Measurements from ENCODE around the gene ARHGAP15. TPM values are rescaled to one million over a fixed set of nuclear protein-coding genes. Genes with fewer than 3 reads are reported as not detected.

ARHGAP15 gene
- polyA plus RNA-seq, 1 donor from 2014 or later = 0.30 TPM

- Histone ChIP-seq H3F3A (ENCODE audit: insufficient read depth, low read length, poor library complexity, severe bottlenecking) (no peaks in the 10 kb centered on the region), H2AFZ (ENCODE audit: low read depth, low read length) (no peak overlapping the region), H3K9ac (ENCODE audit: low read length) (no peak overlapping the region), H3K4me2 (ENCODE audit: low read length) (no peak overlapping the region), H4K20me1 (ENCODE audit: insufficient read depth) (no peaks in the 10 kb centered on the region), H3K27me3 (ENCODE audit: insufficient read depth, low read depth, low read length) (no peaks in the 10 kb centered on the region), H3K36me3 (ENCODE audit: insufficient read depth, low read length) (no peaks in the 10 kb centered on the region), H3K9me3 (ENCODE audit: low read length) (no peaks in the 10 kb centered on the region), H3K79me2 (replicated peaks; ENCODE audit: insufficient read depth, low read length) (no peaks in the 10 kb centered on the region), H3K27ac (ENCODE audit: low read length) (no peak overlapping the region), H3K4me3 (ENCODE audit: low read length) (no peak overlapping the region), H3K9me2 (ENCODE audit: insufficient read depth, low read length) (no peaks in the 10 kb centered on the region)
- no peak for TF ChIP-seq SMC3 (conservative IDR thresholded peaks at IDR 0.05; ENCODE audit: poor library complexity)
- TF ChIP-seq EZH2 (IDR thresholded peaks at IDR 0.05; ENCODE audit: borderline replicate concordance, insufficient read depth, low read length, poor library complexity, severe bottlenecking) = no peak
- TF ChIP-seq REST (IDR thresholded peaks at IDR 0.05; ENCODE audit: borderline replicate concordance) = no peak
- TF ChIP-seq POLR2AphosphoS5 (IDR thresholded peaks at IDR 0.05) = no peak
- TF ChIP-seq RAD21 (conservative IDR thresholded peaks at IDR 0.05) = no peak
- no peak for TF ChIP-seq EP300 (conservative IDR thresholded peaks at IDR 0.05; ENCODE audit: poor library complexity, severe bottlenecking)
- no peak for TF ChIP-seq CTCF (IDR thresholded peaks at IDR 0.05; ENCODE audit: poor library complexity, severe bottlenecking)
These were observed 133.2 kb downstream of the ARHGAP15 start for GRCh38 chr2:143262389-143262788.

GRCh38 chr2:143263066-143263625 lies 133.9 kb downstream of the ARHGAP15 start:
- Histone ChIP-seq H3K27ac (ENCODE audit: low read length) (no peak overlapping the region), H3K36me3 (ENCODE audit: insufficient read depth, low read length) (no peaks in the 10 kb centered on the region), H3K9me2 (ENCODE audit: insufficient read depth, low read length) (no peaks in the 10 kb centered on the region), H2AFZ (ENCODE audit: low read depth, low read length) (no peak overlapping the region), H3K9me3 (ENCODE audit: low read length) (no peaks in the 10 kb centered on the region), H3K4me3 (ENCODE audit: low read length) (no peak overlapping the region), H4K20me1 (ENCODE audit: insufficient read depth) (no peaks in the 10 kb centered on the region), H3F3A (ENCODE audit: insufficient read depth, low read length, poor library complexity, severe bottlenecking) (no peaks in the 10 kb centered on the region), H3K9ac (ENCODE audit: low read length) (no peak overlapping the region), H3K27me3 (ENCODE audit: insufficient read depth, low read depth, low read length) (no peaks in the 10 kb centered on the region), H3K79me2 (replicated peaks; ENCODE audit: insufficient read depth, low read length) (no peaks in the 10 kb centered on the region), H3K4me2 (ENCODE audit: low read length) (no peak overlapping the region)
- TF ChIP-seq MXI1 (conservative IDR thresholded peaks at IDR 0.05; ENCODE audit: poor library complexity, severe bottlenecking) = no peak
- no peak for TF ChIP-seq CTCF (IDR thresholded peaks at IDR 0.05; ENCODE audit: poor library complexity, severe bottlenecking)
- no peak for TF ChIP-seq EP300 (conservative IDR thresholded peaks at IDR 0.05; ENCODE audit: poor library complexity, severe bottlenecking)
- TF ChIP-seq POLR2AphosphoS5 (IDR thresholded peaks at IDR 0.05) = no peak
- TF ChIP-seq RAD21 (conservative IDR thresholded peaks at IDR 0.05) = no peak
- TF ChIP-seq EZH2 (IDR thresholded peaks at IDR 0.05; ENCODE audit: borderline replicate concordance, insufficient read depth, low read length, poor library complexity, severe bottlenecking) = no peak
- TF ChIP-seq SMC3 (conservative IDR thresholded peaks at IDR 0.05; ENCODE audit: poor library complexity) = no peak
- TF ChIP-seq TAF1 (IDR thresholded peaks at IDR 0.05; ENCODE audit: low read depth) = no peak
- TF ChIP-seq REST (IDR thresholded peaks at IDR 0.05; ENCODE audit: borderline replicate concordance) = no peak
